SIG-M5 treated with dmso at 0.1 percent for 504 hours (cell line): ENCODE measurements around the gene SKIC2.
A peak's percentile ranks its signal among the peaks of the same experiment; 100 is the strongest.
"Not testable (repeated sequence)": the region's sequence is repeated elsewhere in the genome, so short reads cannot be mapped to it uniquely, and the experiment has no call there.

Experiments
- DNase-seq: peaks from one replicate; lab custom pipeline; 2025; ENCODE audit not compliant: unreplicated experiment; lab: John Stamatoyannopoulos, UW

Gene SKIC2

DNA sequence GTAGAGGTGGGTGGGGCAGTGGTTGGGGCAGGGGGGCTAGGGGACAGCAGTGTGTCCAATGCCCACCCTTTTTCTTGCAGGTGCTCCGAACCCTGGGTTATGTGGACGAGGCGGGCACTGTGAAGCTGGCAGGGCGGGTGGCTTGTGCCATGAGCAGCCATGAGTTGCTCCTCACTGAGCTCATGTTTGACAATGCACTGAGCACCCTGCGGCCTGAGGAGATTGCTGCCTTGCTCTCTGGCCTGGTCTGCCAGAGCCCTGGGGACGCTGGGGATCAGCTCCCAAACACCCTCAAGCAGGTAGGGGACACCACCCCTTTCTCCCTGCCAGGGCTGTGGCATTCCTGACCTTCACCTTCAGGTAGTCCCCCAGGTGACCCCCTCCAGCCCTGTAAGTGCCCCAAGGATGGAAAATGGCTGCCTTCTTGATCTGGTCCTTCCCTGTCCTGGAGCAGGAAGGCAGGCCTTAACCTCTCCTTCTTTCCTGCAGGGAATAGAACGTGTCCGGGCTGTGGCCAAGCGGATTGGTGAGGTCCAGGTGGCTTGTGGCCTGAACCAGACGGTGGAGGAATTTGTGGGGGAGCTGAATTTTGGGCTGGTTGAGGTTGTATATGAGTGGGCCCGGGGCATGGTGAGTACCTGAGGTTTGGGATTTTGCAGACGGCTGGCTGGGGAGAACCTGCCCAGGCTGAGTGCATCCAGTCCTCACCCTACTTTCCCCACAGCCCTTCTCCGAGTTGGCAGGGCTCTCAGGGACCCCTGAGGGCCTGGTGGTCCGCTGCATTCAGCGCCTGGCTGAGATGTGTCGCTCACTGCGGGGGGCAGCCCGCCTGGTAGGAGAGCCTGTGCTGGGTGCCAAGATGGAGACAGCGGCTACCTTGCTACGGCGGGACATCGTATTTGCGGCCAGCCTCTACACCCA, 10.1 kb downstream of the SKIC2 start:
- no peak for DNase-seq

GRCh38 chr6:31969712-31970603, 11.0 kb downstream of the SKIC2 start:
- no peak for DNase-seq

- DNase-seq: no peak
These were observed 11.8 kb downstream of the SKIC2 start for GRCh38 chr6:31970604-31971271.

GRCh38 chr6:31971279-31971992, 12.5 kb downstream of the SKIC2 start:
- DNase-seq: no peak

DNA sequence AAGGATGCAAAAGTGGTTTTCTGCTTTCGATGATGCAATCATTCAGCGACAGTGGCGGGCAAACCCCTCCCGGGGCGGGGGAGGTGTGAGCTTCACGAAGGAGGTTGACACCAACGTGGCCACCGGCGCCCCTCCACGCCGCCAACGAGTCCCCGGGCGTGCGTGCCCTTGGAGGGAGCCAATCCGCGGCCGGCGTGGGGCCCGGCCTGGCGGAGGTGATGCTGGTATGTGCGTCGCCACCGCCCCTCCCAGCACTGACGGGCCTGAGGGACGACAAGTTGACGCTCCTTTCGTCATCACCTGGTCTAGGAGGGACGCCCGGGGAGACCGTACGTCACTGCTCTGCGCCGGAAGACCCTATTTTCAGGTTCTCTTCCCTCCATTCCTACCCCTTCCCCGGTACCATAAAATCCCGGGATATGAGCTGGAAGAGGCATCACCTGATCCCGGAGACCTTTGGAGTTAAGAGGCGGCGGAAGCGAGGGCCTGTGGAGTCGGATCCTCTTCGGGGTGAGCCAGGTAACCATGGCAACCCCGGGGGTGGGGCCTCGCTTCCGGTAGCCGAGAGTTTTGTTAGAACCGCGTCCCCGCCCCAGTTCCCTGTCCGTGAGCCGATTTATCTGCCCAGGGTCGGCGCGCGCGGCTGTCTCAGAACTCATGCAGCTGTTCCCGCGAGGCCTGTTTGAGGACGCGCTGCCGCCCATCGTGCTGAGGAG, 13.2 kb downstream of the SKIC2 start, which contains the start of gene DXO:
TSS of gene DXO (minus strand) at position 146 of the 716 bp plus-strand sequence. CDS start 463 bp downstream, outside the sequence.
- peak; percentile 95 for DNase-seq

DNA sequence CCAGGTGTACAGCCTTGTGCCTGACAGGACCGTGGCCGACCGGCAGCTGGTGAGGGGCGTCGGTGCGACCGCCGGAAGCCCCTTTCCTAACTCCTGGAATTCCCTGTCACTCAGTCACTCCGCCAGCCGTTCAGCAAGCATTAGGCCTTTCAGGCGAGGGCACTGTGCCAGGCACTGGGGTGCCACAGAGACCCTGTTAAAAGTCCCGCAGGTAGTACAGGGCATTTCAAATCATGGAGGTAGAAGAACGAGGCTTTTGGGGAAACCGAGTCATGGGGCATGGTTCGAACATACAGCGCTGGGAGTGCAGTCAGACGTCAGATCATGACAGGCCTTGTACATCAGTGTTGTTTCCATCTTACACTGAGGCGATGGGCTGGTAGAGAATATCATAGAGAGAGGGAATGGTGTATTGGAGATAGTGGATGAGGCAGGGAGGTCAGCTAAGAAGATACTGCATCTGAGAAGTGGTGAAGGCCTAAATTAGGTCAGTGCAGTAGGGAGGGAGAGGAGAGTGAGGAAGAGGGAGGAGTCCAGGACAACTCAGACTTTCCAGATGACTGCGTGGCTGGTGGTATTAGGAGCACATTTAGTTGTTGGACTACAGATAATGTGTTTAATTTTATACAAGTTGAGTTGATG, 13.9 kb downstream of the SKIC2 start:
- DNase-seq: no peak

GRCh38 chr6:31976065-31976464, 17.1 kb downstream of the SKIC2 start:
- not testable (repeated sequence) for DNase-seq

GRCh38 chr6:31977816-31978431, 18.9 kb downstream of the SKIC2 start:
- DNase-seq: no peak

- no peak for DNase-seq
These were observed 19.9 kb downstream of the SKIC2 start for GRCh38 chr6:31978831-31979230.

DNA sequence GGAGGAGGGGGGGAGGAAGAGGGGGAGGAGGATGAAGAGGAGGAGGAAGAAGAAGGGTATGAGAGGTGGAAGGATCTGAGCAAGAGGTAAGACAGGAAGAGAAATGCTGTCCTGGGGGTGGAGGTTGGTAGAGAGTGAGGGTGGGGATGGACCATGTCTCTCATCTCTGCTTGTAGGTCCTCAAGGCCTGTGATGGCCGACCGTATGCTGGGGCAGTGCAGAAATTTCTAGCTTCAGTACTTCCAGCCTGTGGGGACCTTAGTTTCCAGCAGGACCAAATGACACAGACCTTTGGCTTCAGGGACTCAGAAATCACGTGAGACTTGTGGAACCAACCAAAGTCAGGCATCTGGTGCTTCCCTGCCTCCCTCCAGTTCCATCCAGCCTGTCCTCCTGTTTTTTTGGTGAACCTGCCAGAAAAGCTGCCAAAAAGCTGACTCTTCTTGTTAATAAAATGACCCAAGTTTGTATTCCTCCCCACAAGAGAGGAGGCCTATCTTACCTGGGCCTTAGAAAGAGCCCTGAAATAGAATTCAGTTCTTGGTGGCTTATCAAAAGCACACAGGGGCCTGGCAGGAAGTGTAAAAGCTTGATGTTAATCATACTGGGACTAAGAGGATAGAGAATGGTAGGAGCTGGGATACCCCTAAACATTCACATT, 20.4 kb downstream of the SKIC2 start:
- no peak for DNase-seq

DNA sequence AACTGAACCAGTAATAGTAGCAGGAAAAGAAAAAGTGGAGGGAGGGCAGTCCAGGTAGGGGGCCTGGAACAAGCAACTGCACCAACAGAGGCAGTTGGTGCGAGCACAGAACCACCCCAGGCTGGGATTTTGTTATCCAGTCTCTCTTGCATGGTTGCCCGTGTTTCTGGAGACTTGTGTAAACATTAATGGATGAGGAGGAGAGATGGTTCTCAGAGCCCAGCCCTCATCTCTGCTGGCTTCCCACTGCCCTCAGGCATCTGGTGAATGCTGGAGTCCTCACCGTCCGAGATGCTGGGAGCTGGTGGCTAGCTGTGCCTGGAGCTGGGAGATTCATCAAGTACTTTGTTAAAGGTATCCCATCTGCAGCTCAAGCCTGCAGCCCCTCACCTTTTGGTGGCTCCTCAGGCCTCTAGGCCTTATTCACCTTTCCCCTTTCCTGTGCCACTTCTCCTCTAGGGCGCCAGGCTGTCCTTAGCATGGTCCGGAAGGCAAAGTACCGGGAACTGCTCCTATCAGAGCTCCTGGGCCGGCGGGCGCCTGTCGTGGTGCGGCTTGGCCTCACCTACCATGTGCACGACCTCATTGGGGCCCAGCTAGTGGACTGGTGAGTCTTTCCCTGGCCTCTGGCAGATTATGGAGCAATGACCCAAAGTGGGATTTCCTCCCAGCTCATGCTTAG, 21.4 kb downstream of the SKIC2 start:
- DNase-seq: not testable (repeated sequence)

- DNase-seq: not testable (repeated sequence)
These were observed 22.0 kb downstream of the SKIC2 start for GRCh38 chr6:31980998-31981397.

GRCh38 chr6:31981744-31982143, 22.8 kb downstream of the SKIC2 start, which contains the start of gene C4A:
TSS of gene C4A (plus strand) at chr6:31982057. CDS start at chr6:31982108, 51 bp downstream.
- not testable (repeated sequence) for DNase-seq

GRCh38 chr6:31989363-31989762, 30.4 kb downstream of the SKIC2 start:
- not testable (repeated sequence) for DNase-seq

DNA sequence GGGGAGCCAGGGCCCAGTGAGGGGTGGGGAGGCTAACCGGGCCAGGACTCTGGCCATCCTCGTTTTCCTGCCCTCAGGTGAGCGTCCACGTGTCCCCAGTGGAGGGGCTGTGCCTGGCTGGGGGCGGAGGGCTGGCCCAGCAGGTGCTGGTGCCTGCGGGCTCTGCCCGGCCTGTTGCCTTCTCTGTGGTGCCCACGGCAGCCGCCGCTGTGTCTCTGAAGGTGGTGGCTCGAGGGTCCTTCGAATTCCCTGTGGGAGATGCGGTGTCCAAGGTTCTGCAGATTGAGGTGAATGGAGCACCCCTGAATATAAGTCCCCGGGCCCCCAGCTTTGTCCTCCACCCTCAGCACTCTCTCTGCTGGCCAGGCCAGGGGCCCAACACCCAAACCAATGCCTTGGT, 35.4 kb downstream of the SKIC2 start:
- not testable (repeated sequence) for DNase-seq

DNA sequence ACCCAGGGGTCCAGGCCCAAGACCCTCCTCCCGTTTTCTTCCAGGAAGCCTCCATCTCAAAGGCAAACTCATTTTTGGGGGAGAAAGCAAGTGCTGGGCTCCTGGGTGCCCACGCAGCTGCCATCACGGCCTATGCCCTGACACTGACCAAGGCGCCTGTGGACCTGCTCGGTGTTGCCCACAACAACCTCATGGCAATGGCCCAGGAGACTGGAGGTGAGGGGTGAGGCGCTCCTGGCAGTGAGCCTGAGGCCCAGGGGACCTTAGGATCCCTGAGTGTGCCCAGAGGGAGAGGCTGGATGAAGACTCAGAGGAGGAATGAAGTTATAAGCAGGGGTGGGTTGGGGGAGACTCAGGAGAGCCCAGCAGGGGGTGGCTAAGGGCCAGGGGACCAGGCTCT, 37.4 kb downstream of the SKIC2 start:
- not testable (repeated sequence) for DNase-seq

GRCh38 chr6:32002546-32003268, 43.7 kb downstream of the SKIC2 start:
- DNase-seq: not testable (repeated sequence)
